GM12878 (cell line): ENCODE results near the gene HNRNPH1.
"Not testable (repeated sequence)": the region's sequence is repeated elsewhere in the genome, so short reads cannot be mapped to it uniquely, and the experiment has no call there.

Experiments
- CREB1 ChIP-seq: IDR thresholded peaks from 2 replicates; pipeline ENCODE4 v1.6.1; 2012; ENCODE audit warnings: low read depth, mild to moderate bottlenecking, inconsistent platforms
- JUND ChIP-seq: IDR thresholded peaks from 2 replicates; pipeline ENCODE4 v1.6.1; 2012; ENCODE audit warnings: low read depth, mild to moderate bottlenecking, low read length, improper control_type of control experiment, moderate library complexity
- KDM1A ChIP-seq: fragments of 200-600 bp; sonication (generic); IDR thresholded peaks from 2 replicates; pipeline ENCODE4 v1.6.1; 2016; ENCODE audit warnings: borderline replicate concordance
- MXI1 ChIP-seq: fragments of 150-350 bp; IDR thresholded peaks from 2 replicates; pipeline ENCODE4 v1.6.1; 2011; ENCODE audit warnings: low read depth, mild to moderate bottlenecking, inconsistent platforms, low read length, improper control_type of control experiment
- REST ChIP-seq: IDR thresholded peaks from 2 replicates; pipeline ENCODE4 v1.6.1; 2012; ENCODE audit warnings: mild to moderate bottlenecking, low read depth, low read length
- SUZ12 ChIP-seq: fragments of 200-600 bp; sonication (generic); IDR thresholded peaks from one replicate; pipeline ENCODE4 v1.6.1; 2018; ENCODE audit warnings: antibody characterized with exemption, mild to moderate bottlenecking; ENCODE audit not compliant: unreplicated experiment
- ZNF274 ChIP-seq: IDR thresholded peaks from one replicate; pipeline ENCODE4 v1.8.0; 2011; ENCODE audit not compliant: insufficient read length, insufficient read depth
- TF ChIP-seq, protein P1 (sequence below), 3 experiments: IDR thresholded peaks in 2 of 3; conservative IDR thresholded peaks in 1 of 3; 2 replicates each; pipeline ENCODE4 v1.5.1; 2011; ENCODE audit warnings: low read depth in 3 of 3, low read length in 3 of 3, mild to moderate bottlenecking in 3 of 3, control low read depth in 2 of 3, moderate library complexity in 2 of 3, inconsistent platforms in 1 of 3, mixed read lengths in 1 of 3; ENCODE audit not compliant: control insufficient read depth in 2 of 3, insufficient read depth in 1 of 3; ENCODE audit errors: extremely low read depth in 1 of 3
- TF ChIP-seq, protein P2 (sequence below): fragments of 450-650 bp; conservative IDR thresholded peaks from 2 replicates; pipeline ENCODE4 v1.6.1; 2017; ENCODE audit warnings: mild to moderate bottlenecking, moderate library complexity

- not testable (repeated sequence) for TF ChIP-seq REST, SUZ12, CREB1, KDM1A, MXI1, JUND, ZNF274
- TF ChIP-seq, protein P1, sequence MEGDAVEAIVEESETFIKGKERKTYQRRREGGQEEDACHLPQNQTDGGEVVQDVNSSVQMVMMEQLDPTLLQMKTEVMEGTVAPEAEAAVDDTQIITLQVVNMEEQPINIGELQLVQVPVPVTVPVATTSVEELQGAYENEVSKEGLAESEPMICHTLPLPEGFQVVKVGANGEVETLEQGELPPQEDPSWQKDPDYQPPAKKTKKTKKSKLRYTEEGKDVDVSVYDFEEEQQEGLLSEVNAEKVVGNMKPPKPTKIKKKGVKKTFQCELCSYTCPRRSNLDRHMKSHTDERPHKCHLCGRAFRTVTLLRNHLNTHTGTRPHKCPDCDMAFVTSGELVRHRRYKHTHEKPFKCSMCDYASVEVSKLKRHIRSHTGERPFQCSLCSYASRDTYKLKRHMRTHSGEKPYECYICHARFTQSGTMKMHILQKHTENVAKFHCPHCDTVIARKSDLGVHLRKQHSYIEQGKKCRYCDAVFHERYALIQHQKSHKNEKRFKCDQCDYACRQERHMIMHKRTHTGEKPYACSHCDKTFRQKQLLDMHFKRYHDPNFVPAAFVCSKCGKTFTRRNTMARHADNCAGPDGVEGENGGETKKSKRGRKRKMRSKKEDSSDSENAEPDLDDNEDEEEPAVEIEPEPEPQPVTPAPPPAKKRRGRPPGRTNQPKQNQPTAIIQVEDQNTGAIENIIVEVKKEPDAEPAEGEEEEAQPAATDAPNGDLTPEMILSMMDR (IDR thresholded peaks at IDR 0.05 in 2 of 3, conservative IDR thresholded peaks at IDR 0.05 in 1 of 3; ENCODE audit: control insufficient read depth in 2 of 3, extremely low read depth in 1 of 3, insufficient read depth in 1 of 3, low read depth in 3 of 3, low read length in 3 of 3) = not testable (repeated sequence)
- TF ChIP-seq, protein P2, sequence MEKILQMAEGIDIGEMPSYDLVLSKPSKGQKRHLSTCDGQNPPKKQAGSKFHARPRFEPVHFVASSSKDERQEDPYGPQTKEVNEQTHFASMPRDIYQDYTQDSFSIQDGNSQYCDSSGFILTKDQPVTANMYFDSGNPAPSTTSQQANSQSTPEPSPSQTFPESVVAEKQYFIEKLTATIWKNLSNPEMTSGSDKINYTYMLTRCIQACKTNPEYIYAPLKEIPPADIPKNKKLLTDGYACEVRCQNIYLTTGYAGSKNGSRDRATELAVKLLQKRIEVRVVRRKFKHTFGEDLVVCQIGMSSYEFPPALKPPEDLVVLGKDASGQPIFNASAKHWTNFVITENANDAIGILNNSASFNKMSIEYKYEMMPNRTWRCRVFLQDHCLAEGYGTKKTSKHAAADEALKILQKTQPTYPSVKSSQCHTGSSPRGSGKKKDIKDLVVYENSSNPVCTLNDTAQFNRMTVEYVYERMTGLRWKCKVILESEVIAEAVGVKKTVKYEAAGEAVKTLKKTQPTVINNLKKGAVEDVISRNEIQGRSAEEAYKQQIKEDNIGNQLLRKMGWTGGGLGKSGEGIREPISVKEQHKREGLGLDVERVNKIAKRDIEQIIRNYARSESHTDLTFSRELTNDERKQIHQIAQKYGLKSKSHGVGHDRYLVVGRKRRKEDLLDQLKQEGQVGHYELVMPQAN = not testable (repeated sequence)
These were observed 19.9 kb upstream of the HNRNPH1 start for GRCh38 chr5:179643141-179643920.
